GM06990 (cell line): Measurements from ENCODE around the gene DIP2A.
"Not testable (repeated sequence)": the region's sequence is repeated elsewhere in the genome, so short reads cannot be mapped to it uniquely, and the experiment has no call there.

Source experiments
- DNase-seq: peaks from one replicate; pipeline ENCODE4 v3.0.0-alpha.2; 2011; ENCODE audit not compliant: insufficient read length; ENCODE audit errors: extremely low read depth
- H3K27me3 ChIP-seq: replicated peaks from 2 replicates; pipeline ENCODE4 v1.6.0; 2011; ENCODE audit warnings: low read length; ENCODE audit not compliant: control insufficient read depth, insufficient read depth
- H3K36me3 ChIP-seq: 2 replicates; pipeline ENCODE4 v1.5.1; 2011; ENCODE audit warnings: low read length; ENCODE audit not compliant: control insufficient read depth, insufficient read depth
- H3K4me3 ChIP-seq: replicated peaks from 2 replicates; pipeline ENCODE4 v1.5.1; 2011; ENCODE audit warnings: low read depth, mild to moderate bottlenecking, control low read depth, low read length
- TF ChIP-seq, protein P1 (sequence below): IDR thresholded peaks from 2 replicates; pipeline ENCODE4 v1.5.1; 2011; ENCODE audit warnings: low read length, control low read depth, mild to moderate bottlenecking, inconsistent platforms; ENCODE audit not compliant: insufficient read depth, poor library complexity, severe bottlenecking

Gene DIP2A

DNA sequence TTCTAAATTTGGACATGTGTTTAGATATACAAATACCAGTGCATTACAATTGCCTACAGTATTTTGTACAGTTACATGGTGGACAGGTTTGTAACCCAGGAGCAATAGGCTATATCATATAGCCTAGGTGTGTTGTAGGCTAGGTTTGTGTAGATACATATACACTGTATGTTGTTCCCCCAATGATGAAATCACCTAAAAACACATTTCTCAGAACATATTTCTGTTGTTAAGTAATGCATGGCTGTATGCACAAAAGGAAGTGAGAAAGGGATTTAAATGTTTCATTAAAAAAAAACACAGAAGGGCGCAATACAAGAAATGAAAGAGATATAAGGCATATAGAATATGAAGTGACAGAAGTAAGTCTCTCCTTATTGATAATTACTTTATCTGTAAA is 114.2 kb downstream of the DIP2A start:
- Histone ChIP-seq H3K36me3 (peaks cover 4% of the 10 kb centered on the region), H3K4me3 (no peak overlapping the region), H3K27me3 (no peaks in the 10 kb centered on the region)
- TF ChIP-seq, protein P1, sequence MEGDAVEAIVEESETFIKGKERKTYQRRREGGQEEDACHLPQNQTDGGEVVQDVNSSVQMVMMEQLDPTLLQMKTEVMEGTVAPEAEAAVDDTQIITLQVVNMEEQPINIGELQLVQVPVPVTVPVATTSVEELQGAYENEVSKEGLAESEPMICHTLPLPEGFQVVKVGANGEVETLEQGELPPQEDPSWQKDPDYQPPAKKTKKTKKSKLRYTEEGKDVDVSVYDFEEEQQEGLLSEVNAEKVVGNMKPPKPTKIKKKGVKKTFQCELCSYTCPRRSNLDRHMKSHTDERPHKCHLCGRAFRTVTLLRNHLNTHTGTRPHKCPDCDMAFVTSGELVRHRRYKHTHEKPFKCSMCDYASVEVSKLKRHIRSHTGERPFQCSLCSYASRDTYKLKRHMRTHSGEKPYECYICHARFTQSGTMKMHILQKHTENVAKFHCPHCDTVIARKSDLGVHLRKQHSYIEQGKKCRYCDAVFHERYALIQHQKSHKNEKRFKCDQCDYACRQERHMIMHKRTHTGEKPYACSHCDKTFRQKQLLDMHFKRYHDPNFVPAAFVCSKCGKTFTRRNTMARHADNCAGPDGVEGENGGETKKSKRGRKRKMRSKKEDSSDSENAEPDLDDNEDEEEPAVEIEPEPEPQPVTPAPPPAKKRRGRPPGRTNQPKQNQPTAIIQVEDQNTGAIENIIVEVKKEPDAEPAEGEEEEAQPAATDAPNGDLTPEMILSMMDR = no peak
- DNase-seq = no peak

DNA sequence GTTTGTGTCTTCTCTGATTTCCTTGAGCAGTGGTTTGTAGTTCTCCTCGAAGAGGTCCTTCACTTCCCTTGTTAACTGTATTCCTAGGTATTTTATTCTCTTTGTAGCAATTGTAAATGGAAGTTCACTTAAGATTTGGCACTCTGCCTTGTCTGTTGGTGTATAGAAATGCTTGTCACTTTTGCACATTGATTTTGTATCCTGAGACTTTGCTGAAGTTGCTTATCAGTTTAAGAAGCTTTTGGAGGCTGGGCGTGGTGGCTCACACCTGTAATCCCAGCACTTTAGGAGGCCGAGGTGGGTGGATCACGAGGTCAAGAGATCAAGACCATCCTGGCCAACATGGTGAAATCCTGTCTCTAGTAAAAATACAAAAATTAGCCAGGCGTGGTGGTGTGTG is 119.1 kb downstream of the DIP2A start:
- H3K27me3 ChIP-seq, H3K4me3 ChIP-seq, H3K36me3 ChIP-seq, DNase-seq: not testable (repeated sequence)

GRCh38 chr21:46579394-46579793 is 120.7 kb downstream of the DIP2A start:
- DNase-seq, H3K4me3 ChIP-seq, H3K27me3 ChIP-seq, H3K36me3 ChIP-seq: not testable (repeated sequence)

- Histone ChIP-seq H3K4me3 (no peak overlapping the region), H3K36me3 (no peaks in the 10 kb centered on the region; the same call in 1 of the 2 replicates), H3K27me3 (no peaks in the 10 kb centered on the region)
- TF ChIP-seq, protein P1 = no peak
- DNase-seq = no peak
Observed at GRCh38 chr21:46581780-46582307, 123.2 kb downstream of the DIP2A start.

DNA sequence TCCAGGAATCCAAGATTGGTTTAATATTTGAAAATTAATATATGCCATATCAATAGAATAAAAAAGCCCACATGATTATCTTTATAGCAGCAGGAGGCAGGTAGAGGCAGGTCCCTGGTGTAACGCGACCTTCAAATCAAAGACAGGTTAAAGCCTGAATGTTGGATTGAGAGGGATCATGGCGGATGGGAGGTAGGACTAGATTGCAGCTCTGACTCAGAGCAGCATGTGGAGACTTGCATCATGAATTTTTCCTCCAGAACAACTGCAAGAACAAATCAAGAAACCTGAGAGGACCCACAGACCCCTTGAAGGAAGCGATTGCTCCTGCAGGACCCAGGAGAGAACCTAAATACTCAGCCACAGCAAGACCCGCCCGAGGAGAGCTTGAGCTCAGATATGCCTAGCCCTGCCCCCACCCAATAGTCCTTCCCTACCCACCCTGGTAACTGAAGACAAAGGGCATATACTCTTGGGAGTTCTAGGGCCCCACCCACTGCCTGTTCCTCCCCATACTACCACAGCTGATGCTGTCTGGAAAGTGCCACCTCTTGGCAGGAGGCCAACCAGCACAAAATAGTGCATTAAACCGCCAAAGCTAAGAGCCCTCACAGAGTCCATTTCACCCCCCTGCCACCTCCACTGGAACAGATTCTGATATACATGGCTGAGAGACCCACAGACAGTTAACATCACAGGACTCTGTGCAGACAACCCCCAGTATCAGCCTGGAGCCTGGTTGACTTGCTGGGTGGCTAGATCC is 126.7 kb downstream of the DIP2A start:
- no peak for DNase-seq
- Histone ChIP-seq H3K36me3 (no peaks in the 10 kb centered on the region; the same call in 1 of the 2 replicates), H3K27me3 (no peaks in the 10 kb centered on the region), H3K4me3 (no peak overlapping the region)
- TF ChIP-seq, protein P1 = no peak

DNA sequence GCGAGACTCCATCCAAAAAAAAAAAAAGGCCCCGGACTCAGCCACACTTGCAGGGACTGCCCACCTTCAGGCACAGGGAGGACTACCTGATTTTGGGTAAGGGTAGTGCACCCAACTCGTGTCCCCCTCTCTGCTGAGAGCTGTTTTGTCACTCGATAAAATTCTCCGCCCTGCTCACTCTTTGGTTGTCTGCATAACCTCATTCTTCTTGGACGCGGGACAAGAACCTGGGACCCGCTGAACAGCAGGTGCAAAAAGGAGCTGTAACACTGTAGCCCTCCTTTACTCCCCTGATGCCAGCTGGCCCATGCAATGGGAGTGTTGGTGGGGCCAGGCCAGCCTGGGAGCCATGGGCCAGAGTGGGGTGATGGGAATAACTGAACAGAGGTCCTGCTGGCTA is 135.6 kb downstream of the DIP2A start:
- TF ChIP-seq, protein P1 = no peak
- Histone ChIP-seq H3K36me3 (no peaks in the 10 kb centered on the region), H3K4me3 (no peak overlapping the region), H3K27me3 (no peaks in the 10 kb centered on the region)
- DNase-seq = no peak

DNA sequence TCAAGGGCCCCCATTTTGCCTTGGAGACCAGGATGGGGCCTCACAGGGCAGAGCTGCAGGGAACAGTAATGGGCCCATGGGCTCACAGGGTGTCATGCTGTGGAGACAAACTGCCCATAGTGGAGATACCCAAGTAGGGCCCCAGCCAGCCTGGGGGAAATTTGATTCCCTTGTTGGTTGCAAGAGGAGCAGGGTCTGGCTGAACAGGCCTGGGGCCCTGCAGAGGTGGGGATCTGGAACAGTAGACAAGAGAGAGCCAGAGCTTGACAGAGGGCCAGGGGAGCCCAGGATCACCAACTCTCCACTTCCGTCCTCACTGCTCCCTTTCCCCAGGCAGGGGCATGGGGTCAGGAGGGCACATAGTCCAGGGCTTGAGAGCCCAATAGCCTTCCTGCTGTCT is 137.5 kb downstream of the DIP2A start:
- H3K36me3 ChIP-seq = no peaks in the 10 kb centered on the region

More for the DNA sequence above, 137.5 kb downstream of the DIP2A start:
- TF ChIP-seq, protein P1 = no peak
- Histone ChIP-seq H3K4me3 (no peak overlapping the region), H3K27me3 (no peaks in the 10 kb centered on the region)
- no peak for DNase-seq
